Hepatocyte (in vitro differentiated cells): ENCODE results near the gene BICD1.

ENCODE experiments used
- CTCF ChIP-seq: fragments of 200-600 bp; sonication (generic); IDR thresholded peaks from 2 replicates; pipeline ENCODE4 v1.5.1; 2016; ENCODE audit warnings: antibody characterized with exemption, mild to moderate bottlenecking; ENCODE audit not compliant: poor library complexity
- EZH2 ChIP-seq: fragments of 200-600 bp; sonication (generic); IDR thresholded peaks from 2 replicates; pipeline ENCODE4 v1.6.1; 2016; ENCODE audit warnings: antibody characterized with exemption, mild to moderate bottlenecking, borderline replicate concordance
- EZH2phosphoT487 ChIP-seq: fragments of 200-600 bp; sonication (generic); IDR thresholded peaks from one replicate; pipeline ENCODE4 v1.6.1; 2018; ENCODE audit warnings: antibody characterized with exemption, mild to moderate bottlenecking, low read depth, moderate library complexity; ENCODE audit not compliant: unreplicated experiment, severe bottlenecking

GRCh38 chr12:32281098-32281497 lies 174.5 kb downstream of the BICD1 start:
- no peak for TF ChIP-seq CTCF
- no peak for TF ChIP-seq EZH2phosphoT487
- no peak for TF ChIP-seq EZH2
